K562 (cell line): ENCODE data around the gene TMEM178A.

ENCODE experiments used
- CBFA2T3 ChIP-seq: fragments of 450-650 bp; IDR thresholded peaks from 2 replicates; pipeline ENCODE4 v1.6.1; 2017
- NFIC ChIP-seq: fragments of 450-650 bp; IDR thresholded peaks from 2 replicates; pipeline ENCODE4 v1.6.1; 2017; ENCODE audit warnings: mild to moderate bottlenecking, inconsistent platforms
- NR1H2 ChIP-seq: sonication (generic); formaldehyde crosslinking; IDR thresholded peaks from 2 replicates; pipeline ENCODE4 v1.4.0; 2020; ENCODE audit warnings: mild to moderate bottlenecking, missing genetic modification reagents
- POLR2AphosphoS5 ChIP-seq: IDR thresholded peaks from 2 replicates; pipeline ENCODE4 v1.6.1; 2011; ENCODE audit warnings: mild to moderate bottlenecking, low read depth, low read length, moderate library complexity; ENCODE audit not compliant: control insufficient read depth, insufficient read depth
- RFX5 ChIP-seq: IDR thresholded peaks from 2 replicates; pipeline ENCODE4 v1.6.1; 2011; ENCODE audit warnings: low read depth, mild to moderate bottlenecking, improper control_type of control experiment, low read length
- SP1 ChIP-seq: sonication (generic); formaldehyde crosslinking; IDR thresholded peaks from 2 replicates; pipeline ENCODE4 v1.8.1; 2022; ENCODE audit warnings: mild to moderate bottlenecking, missing genetic modification reagents
- SREBF2 ChIP-seq: sonication (generic); formaldehyde crosslinking; IDR thresholded peaks from 2 replicates; pipeline ENCODE4 v1.4.0; 2020; ENCODE audit warnings: mild to moderate bottlenecking, missing genetic modification reagents
- TCF7 ChIP-seq: sonication (generic); IDR thresholded peaks from 2 replicates; pipeline ENCODE4 v1.6.1; 2016; ENCODE audit warnings: antibody characterized with exemption, borderline replicate concordance
- ZNF121 ChIP-seq: sonication (generic); formaldehyde crosslinking; conservative IDR thresholded peaks from 2 replicates; pipeline ENCODE4 v1.8.0; 2022; ENCODE audit warnings: missing genetic modification reagents
- ZNF384 ChIP-seq: IDR thresholded peaks from 2 replicates; pipeline ENCODE4 v1.6.1; 2012; ENCODE audit warnings: low read depth, low read length, improper control_type of control experiment
- TF ChIP-seq, protein P1 (sequence below), 3 experiments: fragments of 200-800 bp in 1 of 3; fragments of 250-450 bp in 1 of 3; fragments of 450-650 bp in 1 of 3; sonication (Bioruptor Pico) in 1 of 3; sonication (Bioruptor generic) in 1 of 3; formaldehyde crosslinking in 1 of 3; IDR thresholded peaks; 2 replicates each; pipeline versions ENCODE4 v1.6.1 to v1.8.0; 2016 to 2022; ENCODE audit warnings: mild to moderate bottlenecking in 2 of 3, missing genetic modification characterization in 2 of 3, missing compliant biosample characterization in 1 of 3, moderate library complexity in 1 of 3
- TF ChIP-seq, protein P2 (sequence below): fragments of 150-350 bp; IDR thresholded peaks from 2 replicates; pipeline ENCODE4 v1.6.1; 2014; ENCODE audit warnings: low read depth, mild to moderate bottlenecking, low read length, borderline replicate concordance

DNA sequence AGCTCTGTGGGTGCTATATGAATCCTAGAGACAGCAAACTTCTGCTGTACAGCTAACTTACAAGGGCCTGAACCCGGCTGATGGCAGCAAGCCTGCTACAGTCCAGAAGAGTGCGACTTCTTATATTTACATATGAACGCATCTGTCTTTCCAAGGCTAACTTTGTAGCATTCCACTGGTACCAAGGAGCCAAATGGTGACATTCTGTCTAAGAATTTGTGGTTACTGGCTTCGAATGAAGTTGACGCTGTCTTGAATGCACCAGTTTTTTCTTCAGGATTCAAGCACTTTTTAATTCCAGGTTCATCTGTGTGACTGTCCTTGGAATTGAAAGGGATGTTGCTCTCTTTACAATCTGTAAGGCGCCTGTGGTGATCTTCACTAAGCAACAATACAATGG lies 70.9 kb downstream of the TMEM178A start:
- no peak for TF ChIP-seq POLR2AphosphoS5
- no peak for TF ChIP-seq TCF7
- no peak for TF ChIP-seq ZNF121
- no peak for TF ChIP-seq NFIC
- TF ChIP-seq CBFA2T3: no peak
- TF ChIP-seq SREBF2 (CRISPR knock-in tag): no peak
- no peak for TF ChIP-seq SP1
- TF ChIP-seq, protein P1, sequence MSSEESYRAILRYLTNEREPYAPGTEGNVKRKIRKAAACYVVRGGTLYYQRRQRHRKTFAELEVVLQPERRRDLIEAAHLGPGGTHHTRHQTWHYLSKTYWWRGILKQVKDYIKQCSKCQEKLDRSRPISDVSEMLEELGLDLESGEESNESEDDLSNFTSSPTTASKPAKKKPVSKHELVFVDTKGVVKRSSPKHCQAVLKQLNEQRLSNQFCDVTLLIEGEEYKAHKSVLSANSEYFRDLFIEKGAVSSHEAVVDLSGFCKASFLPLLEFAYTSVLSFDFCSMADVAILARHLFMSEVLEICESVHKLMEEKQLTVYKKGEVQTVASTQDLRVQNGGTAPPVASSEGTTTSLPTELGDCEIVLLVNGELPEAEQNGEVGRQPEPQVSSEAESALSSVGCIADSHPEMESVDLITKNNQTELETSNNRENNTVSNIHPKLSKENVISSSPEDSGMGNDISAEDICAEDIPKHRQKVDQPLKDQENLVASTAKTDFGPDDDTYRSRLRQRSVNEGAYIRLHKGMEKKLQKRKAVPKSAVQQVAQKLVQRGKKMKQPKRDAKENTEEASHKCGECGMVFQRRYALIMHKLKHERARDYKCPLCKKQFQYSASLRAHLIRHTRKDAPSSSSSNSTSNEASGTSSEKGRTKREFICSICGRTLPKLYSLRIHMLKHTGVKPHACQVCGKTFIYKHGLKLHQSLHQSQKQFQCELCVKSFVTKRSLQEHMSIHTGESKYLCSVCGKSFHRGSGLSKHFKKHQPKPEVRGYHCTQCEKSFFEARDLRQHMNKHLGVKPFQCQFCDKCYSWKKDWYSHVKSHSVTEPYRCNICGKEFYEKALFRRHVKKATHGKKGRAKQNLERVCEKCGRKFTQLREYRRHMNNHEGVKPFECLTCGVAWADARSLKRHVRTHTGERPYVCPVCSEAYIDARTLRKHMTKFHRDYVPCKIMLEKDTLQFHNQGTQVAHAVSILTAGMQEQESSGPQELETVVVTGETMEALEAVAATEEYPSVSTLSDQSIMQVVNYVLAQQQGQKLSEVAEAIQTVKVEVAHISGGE (CRISPR knock-in tag; IDR thresholded peaks at IDR 0.05): no peak
- TF ChIP-seq RFX5: no peak
- TF ChIP-seq, protein P2, sequence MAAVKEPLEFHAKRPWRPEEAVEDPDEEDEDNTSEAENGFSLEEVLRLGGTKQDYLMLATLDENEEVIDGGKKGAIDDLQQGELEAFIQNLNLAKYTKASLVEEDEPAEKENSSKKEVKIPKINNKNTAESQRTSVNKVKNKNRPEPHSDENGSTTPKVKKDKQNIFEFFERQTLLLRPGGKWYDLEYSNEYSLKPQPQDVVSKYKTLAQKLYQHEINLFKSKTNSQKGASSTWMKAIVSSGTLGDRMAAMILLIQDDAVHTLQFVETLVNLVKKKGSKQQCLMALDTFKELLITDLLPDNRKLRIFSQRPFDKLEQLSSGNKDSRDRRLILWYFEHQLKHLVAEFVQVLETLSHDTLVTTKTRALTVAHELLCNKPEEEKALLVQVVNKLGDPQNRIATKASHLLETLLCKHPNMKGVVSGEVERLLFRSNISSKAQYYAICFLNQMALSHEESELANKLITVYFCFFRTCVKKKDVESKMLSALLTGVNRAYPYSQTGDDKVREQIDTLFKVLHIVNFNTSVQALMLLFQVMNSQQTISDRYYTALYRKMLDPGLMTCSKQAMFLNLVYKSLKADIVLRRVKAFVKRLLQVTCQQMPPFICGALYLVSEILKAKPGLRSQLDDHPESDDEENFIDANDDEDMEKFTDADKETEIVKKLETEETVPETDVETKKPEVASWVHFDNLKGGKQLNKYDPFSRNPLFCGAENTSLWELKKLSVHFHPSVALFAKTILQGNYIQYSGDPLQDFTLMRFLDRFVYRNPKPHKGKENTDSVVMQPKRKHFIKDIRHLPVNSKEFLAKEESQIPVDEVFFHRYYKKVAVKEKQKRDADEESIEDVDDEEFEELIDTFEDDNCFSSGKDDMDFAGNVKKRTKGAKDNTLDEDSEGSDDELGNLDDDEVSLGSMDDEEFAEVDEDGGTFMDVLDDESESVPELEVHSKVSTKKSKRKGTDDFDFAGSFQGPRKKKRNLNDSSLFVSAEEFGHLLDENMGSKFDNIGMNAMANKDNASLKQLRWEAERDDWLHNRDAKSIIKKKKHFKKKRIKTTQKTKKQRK: no peak
- no peak for TF ChIP-seq NR1H2 (CRISPR knock-in tag)
- TF ChIP-seq ZNF384: no peak
